NCI-H1694 treated with DMSO at 0.1 percent for 48 hours (cell line): Measurements from ENCODE around the gene ALKBH3.
A peak's percentile ranks its signal among the peaks of the same experiment; 100 is the strongest.

Source experiments
- DNase-seq: peaks from one replicate; lab custom pipeline; 2025; lab: John Stamatoyannopoulos, UW

Gene ALKBH3

GRCh38 chr11:43941257-43941994 is 60.8 kb downstream of the ALKBH3 start:
- peak; percentile 55 for DNase-seq

GRCh38 chr11:43942662-43943371 is 62.2 kb downstream of the ALKBH3 start:
- DNase-seq, result peak; percentile 9

GRCh38 chr11:43943372-43943930 is 62.8 kb downstream of the ALKBH3 start:
- no peak for DNase-seq

- peak; percentile 5 for DNase-seq
Observed at GRCh38 chr11:43943931-43944751, 63.5 kb downstream of the ALKBH3 start.

- no peak for DNase-seq
Observed at GRCh38 chr11:43944761-43945311, 64.2 kb downstream of the ALKBH3 start.

GRCh38 chr11:43947003-43947500 is 66.4 kb downstream of the ALKBH3 start:
- DNase-seq, result peak; percentile 2

GRCh38 chr11:43947815-43948214 is 67.2 kb downstream of the ALKBH3 start:
- no peak for DNase-seq

GRCh38 chr11:43948341-43949225 is 68.0 kb downstream of the ALKBH3 start:
- DNase-seq, result no peak

- no peak for DNase-seq
Observed at GRCh38 chr11:43950311-43950855, 69.8 kb downstream of the ALKBH3 start.

GRCh38 chr11:43951231-43951630 is 70.6 kb downstream of the ALKBH3 start:
- DNase-seq, result no peak

- no peak for DNase-seq
Observed at GRCh38 chr11:43952020-43952400, 71.4 kb downstream of the ALKBH3 start.

- DNase-seq, result no peak
Observed at GRCh38 chr11:43952401-43953342, 72.0 kb downstream of the ALKBH3 start.

GRCh38 chr11:43953521-43953920 is 72.9 kb downstream of the ALKBH3 start:
- DNase-seq, result no peak

- DNase-seq, result no peak
Observed at GRCh38 chr11:43954241-43954640, 73.6 kb downstream of the ALKBH3 start.

GRCh38 chr11:43955381-43956118 is 74.9 kb downstream of the ALKBH3 start:
- DNase-seq, result no peak

GRCh38 chr11:43957571-43957970 is 76.9 kb downstream of the ALKBH3 start:
- no peak for DNase-seq

- no peak for DNase-seq
Observed at GRCh38 chr11:43959321-43959995, 78.8 kb downstream of the ALKBH3 start.
